ENCODE results near the gene AAR2. TPM values are rescaled to one million over a fixed set of nuclear protein-coding genes. Genes with fewer than 3 reads are reported as not detected.

Gene AAR2
- total RNA-seq, 1 experiment from 2014 or later = 36.9 TPM

DNA sequence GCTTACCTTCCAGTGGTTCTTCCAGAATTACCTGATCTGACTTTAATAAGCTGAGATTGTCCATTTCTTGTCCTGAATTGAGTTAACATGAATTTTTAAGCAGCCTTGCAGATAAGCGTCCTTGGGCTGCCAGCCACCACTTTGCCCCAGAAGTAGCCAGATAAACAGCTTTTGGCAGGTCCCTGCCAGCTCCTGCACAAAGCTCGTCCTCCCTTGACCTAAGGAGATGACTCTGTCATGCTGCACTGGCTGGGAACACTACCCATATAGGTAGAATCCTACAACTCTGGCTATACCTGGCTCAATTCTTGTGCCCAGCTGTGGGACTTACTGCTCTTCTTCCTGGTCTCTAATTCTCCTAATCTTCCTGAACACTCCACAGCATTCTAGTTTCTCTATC is 39.6 kb upstream of the AAR2 start:
- Histone ChIP-seq H3K9ac (ENCODE audit: extremely low read depth, insufficient read length, low read length) (no peak overlapping the region), H2BK5ac (ENCODE audit: insufficient read length, low read length) (no peak overlapping the region), H2BK12ac (ENCODE audit: insufficient read length, low read depth, low read length) (no peak overlapping the region), H3K4ac (ENCODE audit: low read depth, low read length) (no peak overlapping the region), H2AFZ (ENCODE audit: low read length) (no peak overlapping the region), H3K4me1 (ENCODE audit: insufficient read depth, low read length) (no peaks in the 10 kb centered on the region), H3K9me3 (ENCODE audit: control insufficient read depth, low read depth, low read length) (no peaks in the 10 kb centered on the region), H3K27ac (ENCODE audit: insufficient read length, low read depth, low read length) (no peak overlapping the region), H3K56ac (ENCODE audit: insufficient read length, low read depth, low read length) (no peak overlapping the region), H3T11ph (ENCODE audit: low read length) (no peak overlapping the region), H3K18ac (ENCODE audit: insufficient read length, low read depth, low read length) (no peak overlapping the region), H2AK5ac (ENCODE audit: insufficient read length, low read length) (no peak overlapping the region), H4K20me1 (ENCODE audit: control insufficient read depth, insufficient read depth, insufficient read length) (no peaks in the 10 kb centered on the region), H3K23ac (ENCODE audit: insufficient read length, low read depth, low read length) (no peak overlapping the region), H4K8ac (replicated peaks; ENCODE audit: insufficient read length, low read depth, low read length) (no peak overlapping the region), H4K91ac (ENCODE audit: insufficient read length, low read depth, low read length) (no peak overlapping the region), H2BK15ac (ENCODE audit: low read depth, low read length) (no peak overlapping the region), H3K79me1 (ENCODE audit: insufficient read depth, low read depth, low read length, poor library complexity, severe bottlenecking) (no peaks in the 10 kb centered on the region), H3K79me2 (ENCODE audit: insufficient read depth, low read length) (no peaks in the 10 kb centered on the region), H3K27me3 (ENCODE audit: insufficient read depth, low read length) (no peaks in the 10 kb centered on the region), H4K5ac (ENCODE audit: insufficient read length, low read depth, low read length) (no peak overlapping the region), H3K23me2 (ENCODE audit: insufficient read length, low read depth, low read length, poor library complexity, severe bottlenecking) (no peaks in the 10 kb centered on the region), H2BK20ac (ENCODE audit: low read depth, low read length, poor library complexity, severe bottlenecking) (no peak overlapping the region), H2BK120ac (ENCODE audit: low read depth, low read length, poor library complexity, severe bottlenecking) (no peak overlapping the region), H3K14ac (ENCODE audit: insufficient read depth, low read length) (no peak overlapping the region), H3K4me2 (ENCODE audit: insufficient read depth, insufficient read length, low read length) (no peak overlapping the region)
- H3K27me3 Mint-ChIP-seq (ENCODE audit: low read depth) = no peaks in the 10 kb centered on the region; the same call in 1 of the 2 replicates
- peaks cover 0 to 1% of the 10 kb centered on the region in 2 experiments; a peak in 1 of 5 replicates for H3K9me3 Mint-ChIP-seq
- no peak for TF ChIP-seq CTCF (conservative IDR thresholded peaks at IDR 0.05)
- H3K27ac Mint-ChIP-seq = no peak overlapping the region
- H3K4me3 Mint-ChIP-seq = no peak overlapping the region
- no peaks in the 10 kb centered on the region; a peak in 3 of 7 replicates for H3K36me3 Mint-ChIP-seq (ENCODE audit: insufficient read depth in 1 of 3, low read depth in 3 of 3)
- H3K4me1 Mint-ChIP-seq = 0 out of 4 replicates have a peak, but pooled peaks cover 0 to 5% of the 10 kb centered on the region in 2 experiments
- no peak for DNase-seq
- no CpG with 5 or more reads among the region's 2 CpGs for WGBS (ENCODE audit: extremely low coverage, insufficient read length, low lambda C conversion rate)

Data from H9 (cell line).